Measurements from ENCODE around the gene NAA50. TPM values are rescaled to one million over a fixed set of nuclear protein-coding genes. Genes with fewer than 3 reads are reported as not detected.

NAA50 gene
- total and polyA plus RNA-seq, 2 of the 13 experiments (the other 11 are each of a cell fraction or from before 2014, with no cell fraction given) = 30.2 to 233 TPM

DNA sequence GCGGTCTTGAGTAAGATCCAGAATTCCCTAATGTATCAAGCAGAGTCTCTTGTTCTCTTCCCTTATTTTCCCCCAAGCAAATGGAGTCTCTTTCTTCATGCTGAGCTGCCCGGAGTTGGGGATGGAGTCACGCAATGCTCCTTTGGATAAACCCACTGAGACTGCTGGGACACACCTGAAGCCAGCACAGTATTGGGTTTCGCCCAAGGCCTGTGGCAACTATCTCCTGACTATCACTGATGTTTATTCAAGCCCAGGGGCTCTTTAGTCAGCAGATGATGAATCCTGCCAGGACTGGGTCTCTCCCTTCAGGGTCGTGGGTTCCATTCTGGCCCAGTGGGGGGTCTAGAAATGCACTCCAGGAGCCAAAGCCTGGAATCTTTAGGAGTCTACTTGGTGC lies 60.9 kb downstream of the NAA50 start (continued):
- TF ChIP-seq, protein P1, sequence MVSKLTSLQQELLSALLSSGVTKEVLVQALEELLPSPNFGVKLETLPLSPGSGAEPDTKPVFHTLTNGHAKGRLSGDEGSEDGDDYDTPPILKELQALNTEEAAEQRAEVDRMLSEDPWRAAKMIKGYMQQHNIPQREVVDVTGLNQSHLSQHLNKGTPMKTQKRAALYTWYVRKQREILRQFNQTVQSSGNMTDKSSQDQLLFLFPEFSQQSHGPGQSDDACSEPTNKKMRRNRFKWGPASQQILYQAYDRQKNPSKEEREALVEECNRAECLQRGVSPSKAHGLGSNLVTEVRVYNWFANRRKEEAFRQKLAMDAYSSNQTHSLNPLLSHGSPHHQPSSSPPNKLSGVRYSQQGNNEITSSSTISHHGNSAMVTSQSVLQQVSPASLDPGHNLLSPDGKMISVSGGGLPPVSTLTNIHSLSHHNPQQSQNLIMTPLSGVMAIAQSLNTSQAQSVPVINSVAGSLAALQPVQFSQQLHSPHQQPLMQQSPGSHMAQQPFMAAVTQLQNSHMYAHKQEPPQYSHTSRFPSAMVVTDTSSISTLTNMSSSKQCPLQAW (CRISPR knock-in tag; IDR thresholded peaks at IDR 0.05) = no peak
- TF ChIP-seq ARNT (IDR thresholded peaks at IDR 0.05) (no peak), U2AF1 (optimal IDR thresholded peaks at IDR 0.05; ENCODE audit: low read depth, low read length) (no peak), ZFP36L1 (CRISPR knock-in tag; IDR thresholded peaks at IDR 0.05) (no peak)

DNA sequence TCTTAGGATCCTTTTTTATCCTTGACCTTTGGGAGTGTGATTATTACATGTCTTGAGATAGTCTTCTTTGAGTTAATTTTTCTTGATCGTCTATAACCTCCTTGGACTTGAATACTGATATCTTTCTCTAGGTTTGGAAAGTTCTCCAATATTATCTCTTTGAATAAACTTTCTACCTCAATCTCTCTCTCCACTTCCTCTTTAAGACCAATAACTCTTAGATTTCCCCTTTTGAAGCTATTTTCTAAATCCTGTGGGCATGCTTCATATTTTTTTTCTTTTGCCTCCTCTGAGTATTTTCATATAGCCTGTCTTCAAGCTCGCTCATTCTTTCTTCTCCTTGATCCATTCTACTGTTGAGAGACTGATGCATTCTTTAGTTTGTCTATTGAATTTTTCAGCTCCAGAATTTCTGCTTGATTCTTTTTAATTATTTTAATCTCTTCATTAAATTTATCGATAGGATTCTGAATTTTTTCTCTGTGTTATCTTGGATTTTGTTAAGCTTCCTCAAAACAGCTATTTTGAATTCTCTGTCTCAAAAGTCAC lies 61.7 kb downstream of the NAA50 start:
- Histone ChIP-seq H3K4me3 (replicated peaks in 1 of 3; ENCODE audit: insufficient read depth in 1 of 3, low read depth in 2 of 3, low read length in 3 of 3) (no peak overlapping the region), H3K79me2 (ENCODE audit: insufficient read depth, low read length) (peaks cover 22% of the 10 kb centered on the region), H3K27me3 (ENCODE audit: control insufficient read depth in 1 of 2, insufficient read depth in 2 of 2, low read length in 2 of 2) (no peaks in the 10 kb centered on the region), H3K9me3 (ENCODE audit: low read length) (no peaks in the 10 kb centered on the region), H3K4me2 (ENCODE audit: low read depth, low read length) (no peak overlapping the region), H3K27ac (ENCODE audit: extremely low read length, insufficient read depth, low read length) (no peak overlapping the region), H3K9ac (ENCODE audit: insufficient read depth, low read depth, low read length) (no peak overlapping the region), H2AFZ (ENCODE audit: low read length) (no peak overlapping the region), H3K36me3 (replicated peaks in 1 of 2; ENCODE audit: control insufficient read depth in 1 of 2, insufficient read depth in 2 of 2, low read length in 2 of 2) (peaks cover 0 to 4% of the 10 kb centered on the region in 2 experiments; a peak in 1 of 5 replicates), H4K20me1 (ENCODE audit: insufficient read depth, low read length) (no peaks in the 10 kb centered on the region), H3K4me1 (ENCODE audit: insufficient read depth, low read length) (peaks cover 21% of the 10 kb centered on the region)
- ATAC-seq (no peak), FAIRE-seq (no peak), DNase-seq (ENCODE audit: low spot score) (no peak)
- TF ChIP-seq, protein P2, sequence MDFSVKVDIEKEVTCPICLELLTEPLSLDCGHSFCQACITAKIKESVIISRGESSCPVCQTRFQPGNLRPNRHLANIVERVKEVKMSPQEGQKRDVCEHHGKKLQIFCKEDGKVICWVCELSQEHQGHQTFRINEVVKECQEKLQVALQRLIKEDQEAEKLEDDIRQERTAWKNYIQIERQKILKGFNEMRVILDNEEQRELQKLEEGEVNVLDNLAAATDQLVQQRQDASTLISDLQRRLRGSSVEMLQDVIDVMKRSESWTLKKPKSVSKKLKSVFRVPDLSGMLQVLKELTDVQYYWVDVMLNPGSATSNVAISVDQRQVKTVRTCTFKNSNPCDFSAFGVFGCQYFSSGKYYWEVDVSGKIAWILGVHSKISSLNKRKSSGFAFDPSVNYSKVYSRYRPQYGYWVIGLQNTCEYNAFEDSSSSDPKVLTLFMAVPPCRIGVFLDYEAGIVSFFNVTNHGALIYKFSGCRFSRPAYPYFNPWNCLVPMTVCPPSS (IDR thresholded peaks at IDR 0.05) = no peak
- TF ChIP-seq ZNF160 (CRISPR knock-in tag; IDR thresholded peaks at IDR 0.05) = peak; percentile 96
- TF ChIP-seq, protein P3, sequence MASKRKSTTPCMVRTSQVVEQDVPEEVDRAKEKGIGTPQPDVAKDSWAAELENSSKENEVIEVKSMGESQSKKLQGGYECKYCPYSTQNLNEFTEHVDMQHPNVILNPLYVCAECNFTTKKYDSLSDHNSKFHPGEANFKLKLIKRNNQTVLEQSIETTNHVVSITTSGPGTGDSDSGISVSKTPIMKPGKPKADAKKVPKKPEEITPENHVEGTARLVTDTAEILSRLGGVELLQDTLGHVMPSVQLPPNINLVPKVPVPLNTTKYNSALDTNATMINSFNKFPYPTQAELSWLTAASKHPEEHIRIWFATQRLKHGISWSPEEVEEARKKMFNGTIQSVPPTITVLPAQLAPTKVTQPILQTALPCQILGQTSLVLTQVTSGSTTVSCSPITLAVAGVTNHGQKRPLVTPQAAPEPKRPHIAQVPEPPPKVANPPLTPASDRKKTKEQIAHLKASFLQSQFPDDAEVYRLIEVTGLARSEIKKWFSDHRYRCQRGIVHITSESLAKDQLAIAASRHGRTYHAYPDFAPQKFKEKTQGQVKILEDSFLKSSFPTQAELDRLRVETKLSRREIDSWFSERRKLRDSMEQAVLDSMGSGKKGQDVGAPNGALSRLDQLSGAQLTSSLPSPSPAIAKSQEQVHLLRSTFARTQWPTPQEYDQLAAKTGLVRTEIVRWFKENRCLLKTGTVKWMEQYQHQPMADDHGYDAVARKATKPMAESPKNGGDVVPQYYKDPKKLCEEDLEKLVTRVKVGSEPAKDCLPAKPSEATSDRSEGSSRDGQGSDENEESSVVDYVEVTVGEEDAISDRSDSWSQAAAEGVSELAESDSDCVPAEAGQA (IDR thresholded peaks at IDR 0.05; ENCODE audit: low read depth) = no peak
- TF ChIP-seq, protein P3 (CRISPR knock-in tag; IDR thresholded peaks at IDR 0.05; ENCODE audit: borderline replicate concordance) = no peak
- intact Hi-C loops (cut with micrococcal nuclease; ENCODE audit: unreplicated experiment) (no loop called here), in situ Hi-C loops (cut with HindIII; ENCODE audit: extremely low pct_ligation_motif_present, low pct_unique_long_range_greater_than_20kb) (no loop called here)
- POLR2A ChIA-PET = no interaction called here
- no TSS peak for BruUV-seq (replicated peaks)
- CTCF ChIA-PET (ENCODE audit: low intra/inter-chr PET ratio, low total read pairs) = no interaction called here
- 97% methylated on average over 3 of the region's 3 CpGs for WGBS (ENCODE audit: low lambda C conversion rate)

Data from HepG2 (cell line).